ENCODE data around the gene KRTAP10-7. TPM values are rescaled to one million over a fixed set of nuclear protein-coding genes. Genes with fewer than 3 reads are reported as not detected.

The KRTAP10-7 gene
- total RNA-seq, 1 experiment from 2014 or later, result not detected

DNA sequence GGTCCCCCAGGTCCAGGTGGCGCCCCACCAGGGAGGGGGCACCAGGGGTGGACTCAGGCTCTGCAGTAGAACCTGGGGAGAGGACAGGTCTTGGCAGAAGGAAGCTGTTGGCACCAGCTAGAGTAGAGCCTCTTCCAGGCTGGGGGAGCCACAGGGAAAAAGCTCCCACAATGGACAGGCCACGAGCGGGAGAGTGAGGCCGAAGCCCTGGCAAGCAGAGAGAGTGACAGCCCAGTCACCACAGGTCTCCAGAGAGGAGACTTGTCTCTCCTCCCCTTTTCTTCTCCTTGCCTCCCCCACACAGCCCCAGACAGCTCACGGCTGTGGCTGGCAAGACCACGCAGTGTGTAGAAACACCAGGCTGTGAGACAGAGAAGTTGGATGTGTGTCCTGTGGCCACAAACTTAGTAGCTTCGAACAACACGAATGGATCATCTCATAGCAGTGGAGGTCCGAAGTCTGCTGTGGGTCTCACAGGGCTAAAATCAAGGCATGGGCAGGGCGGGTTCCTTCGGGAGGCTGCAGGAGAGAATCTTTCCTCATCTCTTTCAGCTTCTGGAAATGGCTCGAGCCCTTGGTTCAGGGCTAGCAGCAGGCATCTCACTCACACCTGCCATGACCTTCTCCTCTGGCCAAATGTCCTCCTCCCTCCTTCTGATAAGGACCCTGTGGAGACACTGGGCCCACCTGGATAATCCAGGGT lies 50.7 kb downstream of the KRTAP10-7 start:
- H3K9me3 ChIP-seq (ENCODE audit: control insufficient read depth, low read depth, low read length), result no peaks in the 10 kb centered on the region
- H3K9ac ChIP-seq (ENCODE audit: extremely low read depth, insufficient read length, low read length), result no peak overlapping the region
- no peak overlapping the region for H3K18ac ChIP-seq (ENCODE audit: insufficient read length, low read depth, low read length)
- no peak for DNase-seq
- H4K20me1 ChIP-seq (ENCODE audit: control insufficient read depth, insufficient read depth, insufficient read length), result no peaks in the 10 kb centered on the region
- no peak overlapping the region for H3K4ac ChIP-seq (ENCODE audit: low read depth, low read length)
- no peak overlapping the region for H3K23ac ChIP-seq (ENCODE audit: insufficient read length, low read depth, low read length)
- H3K4me2 ChIP-seq (ENCODE audit: insufficient read depth, insufficient read length, low read length), result no peak overlapping the region
- no peaks in the 10 kb centered on the region for H3K4me1 ChIP-seq (ENCODE audit: insufficient read depth, low read length)
- H4K5ac ChIP-seq (ENCODE audit: insufficient read length, low read depth, low read length), result no peak overlapping the region
- H2AK5ac ChIP-seq (ENCODE audit: insufficient read length, low read length), result no peak overlapping the region
- H2BK5ac ChIP-seq (ENCODE audit: insufficient read length, low read length), result no peak overlapping the region
- H3K27me3 Mint-ChIP-seq (ENCODE audit: low read depth), result peaks cover 20% of the 10 kb centered on the region
- WGBS (ENCODE audit: extremely low coverage, insufficient read length, low lambda C conversion rate), result no CpG with 5 or more reads among the region's 12 CpGs
- H3T11ph ChIP-seq (ENCODE audit: low read length), result no peak overlapping the region
- no peaks in the 10 kb centered on the region for H3K79me2 ChIP-seq (ENCODE audit: insufficient read depth, low read length)
- no peak overlapping the region for H2BK20ac ChIP-seq (ENCODE audit: low read depth, low read length, poor library complexity, severe bottlenecking)
- no peak overlapping the region for H3K56ac ChIP-seq (ENCODE audit: insufficient read length, low read depth, low read length)
- H2BK12ac ChIP-seq (ENCODE audit: insufficient read length, low read depth, low read length), result no peak overlapping the region
- H3K36me3 Mint-ChIP-seq (ENCODE audit: insufficient read depth in 1 of 3, low read depth in 3 of 3), result peaks cover 5 to 6% (median 5%) of the 10 kb centered on the region in 3 experiments
- H3K9me3 Mint-ChIP-seq, result peaks cover 4 to 11% of the 10 kb centered on the region in 2 experiments
- TF ChIP-seq, protein P1, sequence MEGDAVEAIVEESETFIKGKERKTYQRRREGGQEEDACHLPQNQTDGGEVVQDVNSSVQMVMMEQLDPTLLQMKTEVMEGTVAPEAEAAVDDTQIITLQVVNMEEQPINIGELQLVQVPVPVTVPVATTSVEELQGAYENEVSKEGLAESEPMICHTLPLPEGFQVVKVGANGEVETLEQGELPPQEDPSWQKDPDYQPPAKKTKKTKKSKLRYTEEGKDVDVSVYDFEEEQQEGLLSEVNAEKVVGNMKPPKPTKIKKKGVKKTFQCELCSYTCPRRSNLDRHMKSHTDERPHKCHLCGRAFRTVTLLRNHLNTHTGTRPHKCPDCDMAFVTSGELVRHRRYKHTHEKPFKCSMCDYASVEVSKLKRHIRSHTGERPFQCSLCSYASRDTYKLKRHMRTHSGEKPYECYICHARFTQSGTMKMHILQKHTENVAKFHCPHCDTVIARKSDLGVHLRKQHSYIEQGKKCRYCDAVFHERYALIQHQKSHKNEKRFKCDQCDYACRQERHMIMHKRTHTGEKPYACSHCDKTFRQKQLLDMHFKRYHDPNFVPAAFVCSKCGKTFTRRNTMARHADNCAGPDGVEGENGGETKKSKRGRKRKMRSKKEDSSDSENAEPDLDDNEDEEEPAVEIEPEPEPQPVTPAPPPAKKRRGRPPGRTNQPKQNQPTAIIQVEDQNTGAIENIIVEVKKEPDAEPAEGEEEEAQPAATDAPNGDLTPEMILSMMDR (conservative IDR thresholded peaks at IDR 0.05), result no peak
- no peak overlapping the region for H3K27ac ChIP-seq (ENCODE audit: insufficient read length, low read depth, low read length)
- peaks cover 13 to 20% of the 10 kb centered on the region in 2 experiments for H3K4me1 Mint-ChIP-seq
- H2BK15ac ChIP-seq (ENCODE audit: low read depth, low read length), result no peak overlapping the region
- no peak overlapping the region; a peak in 1 of 7 replicates for H3K27ac Mint-ChIP-seq
- H3K23me2 ChIP-seq (ENCODE audit: insufficient read length, low read depth, low read length, poor library complexity, severe bottlenecking), result peaks cover 2% of the 10 kb centered on the region
- H4K91ac ChIP-seq (ENCODE audit: insufficient read length, low read depth, low read length), result no peak overlapping the region
- no peak overlapping the region for H4K8ac ChIP-seq (replicated peaks; ENCODE audit: insufficient read length, low read depth, low read length)
- no peaks in the 10 kb centered on the region for H3K27me3 ChIP-seq (ENCODE audit: insufficient read depth, low read length)
- H2AFZ ChIP-seq (ENCODE audit: low read length), result no peak overlapping the region
- no peak overlapping the region for H2BK120ac ChIP-seq (ENCODE audit: low read depth, low read length, poor library complexity, severe bottlenecking)
- no peak overlapping the region for H3K4me3 Mint-ChIP-seq
- no peak overlapping the region; the same call in 1 of the 2 replicates for H3K14ac ChIP-seq (ENCODE audit: insufficient read depth, low read length)
- no peaks in the 10 kb centered on the region for H3K79me1 ChIP-seq (ENCODE audit: insufficient read depth, low read depth, low read length, poor library complexity, severe bottlenecking)

Other genes with a start within 250 kb of the KRTAP10-7 start
- gene TRPM2, start 247.0 kb upstream of the KRTAP10-7 start, total RNA-seq (2021), result 0.11 and 0.68 TPM in 2 replicates
- 2.6 and 3.1 TPM in 2 replicates for gene LRRC3, start 145.1 kb upstream of the KRTAP10-7 start, total RNA-seq (2021)
- gene KRTAP10-1, start 60.4 kb upstream of the KRTAP10-7 start, total RNA-seq (2021), result not detected in 2 replicates
- gene KRTAP10-2, start 49.1 kb upstream of the KRTAP10-7 start, total RNA-seq (2021), result not detected in 2 replicates
- gene KRTAP10-3, start 41.8 kb upstream of the KRTAP10-7 start, total RNA-seq (2021), result not detected in 2 replicates
- gene KRTAP10-4, start 26.9 kb upstream of the KRTAP10-7 start, total RNA-seq (2021), result not detected in 2 replicates
- gene KRTAP10-5, start 20.0 kb upstream of the KRTAP10-7 start, total RNA-seq (2021), result not detected in 2 replicates
- gene KRTAP10-6, start 8.1 kb upstream of the KRTAP10-7 start, total RNA-seq (2021), result not detected in 2 replicates
- gene KRTAP10-8, start 11.5 kb downstream of the KRTAP10-7 start, total RNA-seq (2021), result not detected in 2 replicates
- not detected in 2 replicates for gene KRTAP10-9, start 26.5 kb downstream of the KRTAP10-7 start, total RNA-seq (2021)
- gene KRTAP10-10, start 36.8 kb downstream of the KRTAP10-7 start, total RNA-seq (2021), result not detected in 2 replicates
- not detected in 2 replicates for gene KRTAP10-11, start 45.8 kb downstream of the KRTAP10-7 start, total RNA-seq (2021)
- gene KRTAP12-4, start 54.1 kb downstream of the KRTAP10-7 start, total RNA-seq (2021), result not detected in 2 replicates
- not detected in 2 replicates for gene KRTAP12-3, start 57.3 kb downstream of the KRTAP10-7 start, total RNA-seq (2021)
- not detected in 2 replicates for gene KRTAP12-2, start 66.3 kb downstream of the KRTAP10-7 start, total RNA-seq (2021)
- gene KRTAP12-1, start 81.6 kb downstream of the KRTAP10-7 start, total RNA-seq (2021), result not detected in 2 replicates
- gene KRTAP10-12, start 96.6 kb downstream of the KRTAP10-7 start, total RNA-seq (2021), result not detected in 2 replicates
- gene TSPEAR, start 111.0 kb downstream of the KRTAP10-7 start, total RNA-seq (2021), result 1.2 and 1.3 TPM in 2 replicates
- 106 and 121 TPM in 2 replicates for gene UBE2G2, start 201.2 kb downstream of the KRTAP10-7 start, total RNA-seq (2021)
- gene SUMO3, start 217.5 kb downstream of the KRTAP10-7 start, total RNA-seq (2021), result 82.9 and 85.7 TPM in 2 replicates

Data from H9 (cell line).